T-helper 1 cell treated with Interleukin-12 subunit alpha and Interleukin-12 subunit beta and Interleukin-4 antibody, amounts not matched to agents 30 μg/mL and 1 μg/mL, for 36 hours (primary cell): ENCODE measurements around the gene TMEM212.
"Not testable (repeated sequence)": the region's sequence is repeated elsewhere in the genome, so short reads cannot be mapped to it uniquely, and the experiment has no call there.

Experiments
- H3K27ac Mint-ChIP-seq: one replicate; pipeline ENCODE4 v1.8.0; 2021; ENCODE audit warnings: mild to moderate bottlenecking, mixed read lengths
- H3K27me3 Mint-ChIP-seq: one replicate; pipeline ENCODE4 v1.8.0; 2021; ENCODE audit warnings: low read depth, mixed read lengths
- H3K36me3 Mint-ChIP-seq: one replicate; pipeline ENCODE4 v1.8.0; 2021; ENCODE audit warnings: low read depth, mixed read lengths
- H3K4me1 Mint-ChIP-seq: one replicate; pipeline ENCODE4 v1.8.0; 2021; ENCODE audit warnings: low read depth, mixed read lengths
- H3K4me3 Mint-ChIP-seq: one replicate; pipeline ENCODE4 v1.8.0; 2021; ENCODE audit warnings: mild to moderate bottlenecking, moderate library complexity, mixed read lengths
- H3K9me3 Mint-ChIP-seq: one replicate; pipeline ENCODE4 v1.8.0; 2021; ENCODE audit warnings: mixed read lengths

TMEM212 gene

GRCh38 chr3:171895900-171896299, 52.8 kb downstream of the TMEM212 start:
- peaks cover 2% of the 10 kb centered on the region for H3K36me3 Mint-ChIP-seq
- H3K9me3 Mint-ChIP-seq: no peaks in the 10 kb centered on the region
- no peak overlapping the region for H3K4me3 Mint-ChIP-seq
- H3K27me3 Mint-ChIP-seq: peaks cover 28% of the 10 kb centered on the region
- no peaks in the 10 kb centered on the region for H3K4me1 Mint-ChIP-seq
- H3K27ac Mint-ChIP-seq: no peak overlapping the region

GRCh38 chr3:171896316-171896715, 53.2 kb downstream of the TMEM212 start:
- no peak overlapping the region for H3K27ac Mint-ChIP-seq
- no peak overlapping the region for H3K4me3 Mint-ChIP-seq
- H3K27me3 Mint-ChIP-seq: peaks cover 28% of the 10 kb centered on the region
- no peaks in the 10 kb centered on the region for H3K9me3 Mint-ChIP-seq
- H3K36me3 Mint-ChIP-seq: peaks cover 2% of the 10 kb centered on the region
- H3K4me1 Mint-ChIP-seq: no peaks in the 10 kb centered on the region

- Mint-ChIP-seq H3K4me1 (no peaks in the 10 kb centered on the region), H3K36me3 (peaks cover 2% of the 10 kb centered on the region), H3K27ac (no peak overlapping the region), H3K27me3 (peaks cover 21% of the 10 kb centered on the region), H3K4me3 (no peak overlapping the region), H3K9me3 (no peaks in the 10 kb centered on the region)
Observed at GRCh38 chr3:171898192-171898591, 55.0 kb downstream of the TMEM212 start.

- Mint-ChIP-seq H3K9me3 (no peaks in the 10 kb centered on the region), H3K36me3 (no peaks in the 10 kb centered on the region), H3K4me3 (no peak overlapping the region), H3K4me1 (no peaks in the 10 kb centered on the region), H3K27me3 (peaks cover 8% of the 10 kb centered on the region), H3K27ac (no peak overlapping the region)
Observed at GRCh38 chr3:171900446-171900845, 57.3 kb downstream of the TMEM212 start.

- Mint-ChIP-seq H3K4me1 (no peaks in the 10 kb centered on the region), H3K4me3 (no peak overlapping the region), H3K27ac (no peak overlapping the region), H3K27me3 (peaks cover 7% of the 10 kb centered on the region), H3K36me3 (no peaks in the 10 kb centered on the region), H3K9me3 (no peaks in the 10 kb centered on the region)
Observed at GRCh38 chr3:171901615-171902312, 58.6 kb downstream of the TMEM212 start.

GRCh38 chr3:171904829-171905228, 61.7 kb downstream of the TMEM212 start:
- Mint-ChIP-seq H3K27ac (no peak overlapping the region), H3K36me3 (no peaks in the 10 kb centered on the region), H3K4me1 (no peaks in the 10 kb centered on the region), H3K4me3 (no peak overlapping the region), H3K9me3 (no peaks in the 10 kb centered on the region), H3K27me3 (no peaks in the 10 kb centered on the region)

- H3K27ac Mint-ChIP-seq, H3K36me3 Mint-ChIP-seq, H3K4me1 Mint-ChIP-seq, H3K4me3 Mint-ChIP-seq, H3K27me3 Mint-ChIP-seq, H3K9me3 Mint-ChIP-seq: not testable (repeated sequence)
Observed at GRCh38 chr3:171906503-171906902, 63.4 kb downstream of the TMEM212 start.

- Mint-ChIP-seq H3K27me3 (no peaks in the 10 kb centered on the region), H3K9me3 (no peaks in the 10 kb centered on the region), H3K27ac (no peak overlapping the region), H3K36me3 (no peaks in the 10 kb centered on the region), H3K4me3 (no peak overlapping the region), H3K4me1 (no peaks in the 10 kb centered on the region)
Observed at GRCh38 chr3:171906951-171907676, 64.0 kb downstream of the TMEM212 start.

- Mint-ChIP-seq H3K27ac (no peak overlapping the region), H3K4me3 (no peak overlapping the region), H3K36me3 (no peaks in the 10 kb centered on the region), H3K9me3 (no peaks in the 10 kb centered on the region), H3K4me1 (no peaks in the 10 kb centered on the region), H3K27me3 (no peaks in the 10 kb centered on the region)
Observed at GRCh38 chr3:171907761-171908160, 64.6 kb downstream of the TMEM212 start.

GRCh38 chr3:171908731-171909130, 65.6 kb downstream of the TMEM212 start:
- Mint-ChIP-seq H3K27ac (no peak overlapping the region), H3K4me1 (no peaks in the 10 kb centered on the region), H3K9me3 (no peaks in the 10 kb centered on the region), H3K36me3 (no peaks in the 10 kb centered on the region), H3K4me3 (no peak overlapping the region), H3K27me3 (no peaks in the 10 kb centered on the region)
